Activated T-helper 17 cell treated with anti-CD3 and anti-CD28 coated beads, Interleukin-2, amount 50 U/mL, for 72 hours (primary cell): Measurements from ENCODE around the gene LIPJ. TPM values are rescaled to one million over a fixed set of nuclear protein-coding genes. Genes with fewer than 3 reads are reported as not detected.

Experiments
- ATAC-seq: fragments of 150-1000 bp; cut with Tn5 transposase; replicated peaks from 2 replicates; pipeline ENCODE4 v1.10.0; 2021; ENCODE audit warnings: mild to moderate bottlenecking, moderate library complexity
- H3K27ac Mint-ChIP-seq: one replicate; pipeline ENCODE4 v1.8.0; 2022; ENCODE audit warnings: mixed read lengths
- H3K27me3 Mint-ChIP-seq: one replicate; pipeline ENCODE4 v1.8.0; 2022; ENCODE audit warnings: mixed read lengths
- H3K36me3 Mint-ChIP-seq: one replicate; pipeline ENCODE4 v1.8.0; 2022; ENCODE audit warnings: low read depth, mild to moderate bottlenecking, mixed read lengths
- H3K4me1 Mint-ChIP-seq: one replicate; pipeline ENCODE4 v1.8.0; 2022; ENCODE audit warnings: mixed read lengths
- H3K4me3 Mint-ChIP-seq: one replicate; pipeline ENCODE4 v1.8.0; 2022; ENCODE audit warnings: mild to moderate bottlenecking, mixed read lengths
- H3K9me3 Mint-ChIP-seq: one replicate; pipeline ENCODE4 v1.8.0; 2022; ENCODE audit warnings: mixed read lengths
- total RNA-seq, 2 donors: library from RNA; stranded (reverse); gene quantifications; one replicate each; pipeline ENCODE4 v1.2.3, GENCODE V29; 2022

LIPJ gene
- total RNA-seq, 2 donors from 2014 or later, result not detected

DNA sequence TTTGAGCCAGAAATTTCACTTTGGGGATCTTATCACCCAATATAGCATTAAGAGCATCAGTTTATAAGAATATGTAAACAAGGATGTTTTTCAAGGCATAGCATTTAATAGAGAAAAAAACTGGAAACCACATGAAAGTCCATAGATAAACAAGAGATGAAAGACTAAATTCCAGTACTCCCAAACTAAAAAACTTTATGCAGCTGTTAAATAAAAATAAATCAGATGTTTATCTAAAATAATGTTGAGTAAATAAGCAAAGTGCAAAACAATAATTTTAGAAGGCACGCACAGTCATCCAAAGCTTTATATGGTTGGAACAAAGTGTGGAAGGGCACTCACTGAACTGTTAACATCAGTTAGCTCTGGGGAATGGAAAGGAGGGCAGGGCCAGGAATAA lies 24.4 kb upstream of the LIPJ start:
- no peak for ATAC-seq
- Mint-ChIP-seq H3K9me3 (no peaks in the 10 kb centered on the region), H3K27ac (no peak overlapping the region), H3K4me3 (no peak overlapping the region), H3K36me3 (no peaks in the 10 kb centered on the region), H3K27me3 (no peaks in the 10 kb centered on the region), H3K4me1 (peaks cover 12% of the 10 kb centered on the region)

DNA sequence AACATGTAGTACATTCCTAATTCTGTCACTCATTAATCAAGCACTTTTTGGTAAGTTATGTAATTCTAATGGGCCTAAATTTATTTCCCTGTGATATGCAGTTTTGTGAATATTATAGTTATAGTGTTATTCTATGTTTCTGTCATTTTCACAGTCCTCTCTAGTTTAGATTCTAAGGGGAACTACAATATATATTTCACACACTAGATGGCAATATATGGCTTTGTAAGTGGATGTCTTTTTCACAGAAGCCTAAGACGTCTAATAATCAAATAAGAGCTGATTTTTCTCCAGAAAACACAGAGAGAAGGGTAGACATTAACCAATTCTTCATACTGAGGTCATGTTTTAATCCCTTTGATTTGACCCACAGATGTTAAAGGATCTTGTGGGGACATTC lies 21.5 kb upstream of the LIPJ start:
- Mint-ChIP-seq H3K4me1 (peaks cover 6% of the 10 kb centered on the region), H3K27me3 (no peaks in the 10 kb centered on the region), H3K4me3 (no peak overlapping the region), H3K9me3 (no peaks in the 10 kb centered on the region), H3K36me3 (no peaks in the 10 kb centered on the region), H3K27ac (no peak overlapping the region)
- ATAC-seq, result no peak

DNA sequence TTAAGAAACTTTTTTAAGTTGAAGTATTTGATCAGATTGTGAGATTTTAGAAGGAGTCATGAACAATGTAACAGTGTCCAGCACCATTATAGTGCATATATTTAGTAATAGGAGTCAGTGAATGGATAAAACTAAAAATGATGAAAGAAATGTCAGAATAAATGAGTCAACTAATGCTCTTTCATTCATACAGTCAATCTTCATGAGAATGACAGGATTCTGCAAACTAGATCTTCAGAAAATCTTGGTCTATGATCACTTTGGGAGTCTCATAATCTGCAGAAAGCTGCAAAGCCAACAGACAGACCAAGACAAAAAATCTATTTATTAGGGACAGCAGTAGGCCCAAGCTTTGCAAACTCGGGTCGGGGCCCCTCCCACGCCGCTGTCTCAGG lies 4.2 kb upstream of the LIPJ start:
- no peak for ATAC-seq
- H3K4me3 Mint-ChIP-seq, result peak overlapping the region; percentile 89
- H3K4me1 Mint-ChIP-seq, result peaks cover 5% of the 10 kb centered on the region
- H3K27ac Mint-ChIP-seq, result peak overlapping the region; percentile 92
- no peaks in the 10 kb centered on the region for H3K36me3 Mint-ChIP-seq
- no peaks in the 10 kb centered on the region for H3K27me3 Mint-ChIP-seq
- no peaks in the 10 kb centered on the region for H3K9me3 Mint-ChIP-seq

DNA sequence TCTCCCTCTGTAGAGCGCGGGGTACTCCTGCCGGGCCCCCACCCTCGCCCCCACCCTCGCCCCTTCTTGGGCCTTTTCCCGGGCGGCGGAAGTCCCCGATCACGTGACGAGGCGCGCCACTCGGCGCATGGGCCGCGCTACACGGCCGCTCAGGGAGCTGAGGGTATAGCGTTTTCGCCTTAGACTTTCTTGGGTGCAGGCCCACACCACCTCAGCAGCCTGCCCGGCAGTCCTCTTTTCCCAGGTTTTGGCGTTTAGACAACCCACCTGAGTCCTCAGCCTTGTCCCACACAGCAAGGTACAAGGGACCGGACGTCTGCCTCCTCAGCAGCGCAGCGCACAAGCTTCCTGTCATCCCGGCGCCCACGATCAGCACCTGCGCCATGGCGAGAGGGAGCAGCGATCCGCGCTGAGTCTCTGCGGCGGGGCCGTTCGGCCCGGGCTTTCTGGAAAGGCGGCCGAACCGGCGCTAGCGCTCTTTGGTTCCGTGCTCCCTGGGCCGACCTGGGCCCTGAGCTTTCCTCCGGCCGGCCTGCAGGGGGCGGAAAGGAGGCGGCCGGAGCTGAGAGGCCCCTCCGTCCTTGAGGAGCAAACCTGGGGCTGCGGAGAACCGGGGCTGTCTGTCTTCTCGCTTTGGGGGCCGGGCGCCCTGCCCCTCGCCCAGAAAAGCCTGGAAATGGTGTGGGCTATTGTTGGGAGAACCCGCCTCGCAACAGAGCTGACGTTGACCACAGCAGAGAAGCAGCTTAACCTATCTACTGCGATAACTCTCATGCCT lies 3.6 kb upstream of the LIPJ start, which contains the start of gene RNLS:
Gene RNLS, minus strand, starts transcription at position 513 of the 778 bp plus-strand sequence.
- no peaks in the 10 kb centered on the region for H3K27me3 Mint-ChIP-seq
- H3K4me1 Mint-ChIP-seq, result peaks cover 5% of the 10 kb centered on the region
- H3K27ac Mint-ChIP-seq, result peak within 1 kb of the TSS; percentile 92
- ATAC-seq, result peak; percentile 89
- peak within 1 kb of the TSS; percentile 89 for H3K4me3 Mint-ChIP-seq
- no peaks in the 10 kb centered on the region for H3K36me3 Mint-ChIP-seq
- H3K9me3 Mint-ChIP-seq, result no peaks in the 10 kb centered on the region

DNA sequence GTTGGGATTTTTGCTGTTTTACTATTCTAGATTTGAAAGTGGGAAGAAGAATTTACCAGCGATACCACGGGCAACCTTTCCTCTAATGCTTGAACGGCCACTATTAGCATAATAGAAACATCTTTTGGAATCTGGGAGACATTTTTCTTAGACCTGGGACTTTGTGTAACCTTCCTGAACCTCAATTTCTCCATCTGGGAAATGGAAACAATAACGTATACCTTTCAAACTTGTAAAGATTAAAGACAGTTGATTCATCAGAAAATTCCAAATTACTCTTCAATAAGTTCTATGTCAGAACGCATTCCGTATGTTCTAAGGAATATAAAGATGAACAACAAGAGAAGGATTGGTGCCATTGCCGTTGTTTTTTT lies 3.0 kb upstream of the LIPJ start:
- Mint-ChIP-seq H3K4me1 (peaks cover 5% of the 10 kb centered on the region), H3K4me3 (peak overlapping the region; percentile 89), H3K36me3 (no peaks in the 10 kb centered on the region), H3K27ac (peak overlapping the region; percentile 92), H3K9me3 (no peaks in the 10 kb centered on the region), H3K27me3 (no peaks in the 10 kb centered on the region)
- no peak for ATAC-seq

DNA sequence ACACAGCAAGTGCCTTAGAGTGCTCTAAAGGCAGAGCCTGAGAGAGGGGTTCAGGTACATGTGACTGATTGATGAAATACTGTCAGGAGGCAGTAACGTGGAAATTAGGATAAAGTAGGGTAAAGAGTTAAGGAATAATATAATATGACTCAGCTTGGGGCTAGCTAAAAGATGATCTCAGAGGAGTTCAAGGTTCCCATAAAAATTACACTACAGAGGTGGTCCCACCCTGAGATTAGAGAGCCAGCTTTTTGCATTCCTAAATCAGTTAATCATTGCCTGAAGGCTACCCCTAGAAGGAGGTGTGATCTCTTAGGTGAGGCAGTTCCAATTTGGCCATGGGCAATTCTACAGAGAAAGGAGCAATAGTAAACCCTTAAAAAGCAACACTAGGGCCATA lies 5.8 kb downstream of the LIPJ start:
- no peak for ATAC-seq
- Mint-ChIP-seq H3K36me3 (no peaks in the 10 kb centered on the region), H3K27me3 (peaks cover 4% of the 10 kb centered on the region), H3K4me3 (no peak overlapping the region), H3K4me1 (no peaks in the 10 kb centered on the region), H3K9me3 (no peaks in the 10 kb centered on the region), H3K27ac (no peak overlapping the region)

DNA sequence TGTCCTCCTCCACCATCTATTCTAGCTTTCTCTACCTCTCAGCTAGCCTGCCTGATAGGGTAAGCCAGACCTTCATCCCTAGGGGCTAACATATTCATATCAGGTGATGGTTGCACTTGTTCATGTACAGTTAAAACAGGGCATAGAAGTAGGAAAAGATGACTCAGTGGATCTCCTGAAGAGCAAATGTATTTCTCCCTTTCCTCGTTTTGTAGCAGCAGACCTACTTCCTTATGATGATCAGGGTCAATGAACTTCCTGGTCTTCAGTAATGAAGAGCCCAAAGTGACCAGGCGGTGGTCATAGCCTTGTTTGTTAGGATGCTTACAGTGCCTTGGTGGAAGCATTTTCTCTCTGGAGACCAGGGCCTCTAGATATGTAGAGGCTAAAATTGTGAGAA lies 6.3 kb downstream of the LIPJ start:
- H3K9me3 Mint-ChIP-seq, result no peaks in the 10 kb centered on the region
- no peak for ATAC-seq

DNA sequence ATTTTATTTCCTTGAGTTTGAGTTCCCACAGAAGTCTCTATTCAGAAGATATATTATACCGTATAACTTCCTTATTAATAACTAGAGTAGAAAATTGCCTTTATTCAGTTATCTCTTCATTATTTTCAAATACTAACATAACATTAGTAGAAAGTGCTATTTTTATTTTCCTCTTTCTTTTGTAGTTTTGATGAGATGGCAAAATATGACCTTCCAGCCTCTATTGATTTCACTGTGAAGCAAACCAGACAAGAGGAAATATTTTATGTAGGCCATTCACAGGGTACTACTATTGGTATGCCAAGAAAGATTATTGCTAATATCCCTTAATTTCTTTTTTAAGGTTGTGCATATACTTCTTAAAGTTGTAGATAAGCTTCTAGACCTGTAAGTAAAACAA lies 7.9 kb downstream of the LIPJ start:
- H3K27ac Mint-ChIP-seq, result no peak overlapping the region
- H3K4me3 Mint-ChIP-seq, result no peak overlapping the region
- H3K4me1 Mint-ChIP-seq, result no peaks in the 10 kb centered on the region
- H3K27me3 Mint-ChIP-seq, result peaks cover 4% of the 10 kb centered on the region
- H3K36me3 Mint-ChIP-seq, result no peaks in the 10 kb centered on the region
- H3K9me3 Mint-ChIP-seq, result no peaks in the 10 kb centered on the region
- no peak for ATAC-seq

More for the DNA sequence above, 6.3 kb downstream of the LIPJ start:
- Mint-ChIP-seq H3K4me1 (no peaks in the 10 kb centered on the region), H3K4me3 (no peak overlapping the region), H3K36me3 (no peaks in the 10 kb centered on the region), H3K27me3 (peaks cover 4% of the 10 kb centered on the region), H3K27ac (no peak overlapping the region)

DNA sequence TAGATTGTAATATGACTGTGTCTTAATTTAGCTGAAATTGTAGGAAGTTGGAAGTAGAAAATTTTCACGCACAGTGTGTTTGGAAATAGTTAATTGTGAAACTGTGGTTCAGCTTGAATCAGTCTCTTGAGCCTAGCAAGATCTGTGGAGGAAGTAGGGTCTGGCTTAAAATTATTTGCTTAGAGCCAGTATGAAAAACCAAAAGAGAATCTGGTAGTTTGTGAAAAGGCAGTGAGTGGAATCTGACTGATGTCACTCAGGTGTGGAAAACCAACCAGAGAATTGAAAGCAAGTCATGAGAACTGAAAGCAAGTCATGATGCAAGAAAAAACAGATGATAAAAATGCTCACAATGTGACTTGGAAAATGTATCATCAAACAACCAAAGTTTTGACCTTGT lies 11.5 kb downstream of the LIPJ start:
- H3K36me3 Mint-ChIP-seq, result no peaks in the 10 kb centered on the region
- no peak overlapping the region for H3K27ac Mint-ChIP-seq
- peaks cover 4% of the 10 kb centered on the region for H3K27me3 Mint-ChIP-seq
- H3K9me3 Mint-ChIP-seq, result peaks cover 3% of the 10 kb centered on the region
- no peaks in the 10 kb centered on the region for H3K4me1 Mint-ChIP-seq
- peak; percentile 60 for ATAC-seq
- no peak overlapping the region for H3K4me3 Mint-ChIP-seq

DNA sequence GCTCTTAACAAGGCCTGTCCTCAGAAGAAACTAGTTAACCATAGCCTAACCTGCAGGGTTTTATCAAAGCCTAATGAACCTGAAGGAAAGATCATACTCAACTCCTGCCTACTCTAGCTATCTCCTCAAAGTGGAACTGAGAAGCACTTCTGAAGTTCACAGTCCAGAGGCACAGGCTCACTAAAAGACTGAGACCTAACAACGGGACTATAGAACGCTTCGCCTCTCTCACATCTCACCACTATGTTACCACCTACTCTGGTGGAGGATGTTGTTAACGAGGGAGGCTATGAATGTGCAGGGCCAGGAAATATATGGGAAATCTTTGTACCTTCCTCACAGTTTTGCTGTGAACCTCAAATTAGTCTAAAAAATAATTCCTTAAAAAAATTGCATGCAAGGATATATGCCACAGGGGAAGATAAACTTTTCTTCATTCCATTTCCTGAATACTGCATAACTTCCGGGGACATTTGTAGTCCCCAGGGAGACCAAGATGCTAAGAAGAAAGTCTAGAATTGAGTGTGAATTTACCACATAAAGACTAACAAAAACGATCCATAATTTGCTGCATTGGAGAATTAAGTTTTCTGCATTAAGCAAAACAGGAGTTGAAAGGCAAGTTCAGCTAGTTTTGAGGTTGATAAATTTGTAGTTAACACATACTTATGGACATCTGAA lies 21.6 kb downstream of the LIPJ start:
- H3K27ac Mint-ChIP-seq, result no peak overlapping the region
- H3K4me3 Mint-ChIP-seq, result no peak overlapping the region
- no peaks in the 10 kb centered on the region for H3K4me1 Mint-ChIP-seq
- peaks cover 10% of the 10 kb centered on the region for H3K27me3 Mint-ChIP-seq
- H3K9me3 Mint-ChIP-seq, result no peaks in the 10 kb centered on the region
- H3K36me3 Mint-ChIP-seq, result no peaks in the 10 kb centered on the region
- no peak for ATAC-seq

DNA sequence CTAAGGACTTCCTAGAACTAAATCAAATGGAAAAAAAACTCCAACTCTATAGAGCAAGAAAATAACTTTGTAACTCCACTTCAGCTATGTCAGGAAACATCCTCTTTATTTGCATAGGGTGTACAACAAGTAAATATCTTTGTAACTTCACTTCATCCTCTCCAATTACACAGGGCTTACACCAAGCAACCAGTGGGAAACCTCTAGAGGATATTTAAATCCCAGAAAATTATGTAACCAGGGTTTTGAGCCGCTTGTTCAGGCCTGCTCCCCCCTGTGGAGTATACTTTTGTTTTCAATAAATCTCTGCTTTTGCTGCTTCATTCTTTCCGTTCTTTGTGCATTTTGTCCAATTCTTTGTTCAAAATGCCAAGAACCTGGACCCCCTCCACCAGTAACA lies 22.2 kb downstream of the LIPJ start:
- Mint-ChIP-seq H3K27me3 (peaks cover 10% of the 10 kb centered on the region), H3K9me3 (no peaks in the 10 kb centered on the region), H3K27ac (no peak overlapping the region), H3K36me3 (no peaks in the 10 kb centered on the region), H3K4me3 (no peak overlapping the region), H3K4me1 (no peaks in the 10 kb centered on the region)
- ATAC-seq, result no peak

DNA sequence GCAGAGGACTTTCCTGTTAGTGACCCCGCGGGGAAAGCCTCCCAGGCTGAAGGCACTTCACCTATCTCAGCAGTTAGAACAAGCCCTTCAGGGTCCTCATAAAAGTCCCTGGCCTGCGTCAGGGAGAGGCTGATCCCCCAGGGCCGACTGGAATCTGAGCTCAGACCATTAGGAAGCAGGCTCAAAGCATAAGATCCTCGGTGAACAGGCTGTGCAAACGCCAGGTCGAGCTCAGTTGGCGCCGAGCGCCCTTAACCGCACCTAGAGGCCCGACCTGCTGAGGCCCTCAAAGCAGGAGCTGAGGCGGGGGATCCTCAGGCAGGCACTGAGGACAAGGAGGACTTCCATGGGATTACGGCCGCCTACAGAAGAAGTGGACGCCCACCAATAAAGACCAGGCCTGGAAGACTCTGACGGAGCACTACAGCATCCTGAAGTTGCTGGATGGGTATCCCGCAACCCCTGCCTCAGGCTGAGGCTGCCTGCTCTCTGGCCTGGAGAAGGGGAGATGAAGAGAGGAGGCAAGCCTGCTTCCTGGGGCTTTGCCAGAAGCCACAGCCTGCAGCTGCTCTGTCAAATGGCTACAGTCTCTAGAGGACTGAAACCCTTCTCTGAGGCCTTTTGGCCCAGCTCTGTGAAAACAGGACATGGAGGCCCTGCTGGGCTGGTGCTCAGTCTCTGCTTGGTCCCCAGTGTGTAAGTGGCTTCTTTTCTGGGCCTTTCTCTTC lies 29.9 kb downstream of the LIPJ start:
- no peak overlapping the region for H3K4me3 Mint-ChIP-seq
- H3K9me3 Mint-ChIP-seq, result no peaks in the 10 kb centered on the region
- H3K36me3 Mint-ChIP-seq, result no peaks in the 10 kb centered on the region
- H3K27me3 Mint-ChIP-seq, result no peaks in the 10 kb centered on the region
- ATAC-seq, result no peak
- no peaks in the 10 kb centered on the region for H3K4me1 Mint-ChIP-seq
- H3K27ac Mint-ChIP-seq, result no peak overlapping the region

DNA sequence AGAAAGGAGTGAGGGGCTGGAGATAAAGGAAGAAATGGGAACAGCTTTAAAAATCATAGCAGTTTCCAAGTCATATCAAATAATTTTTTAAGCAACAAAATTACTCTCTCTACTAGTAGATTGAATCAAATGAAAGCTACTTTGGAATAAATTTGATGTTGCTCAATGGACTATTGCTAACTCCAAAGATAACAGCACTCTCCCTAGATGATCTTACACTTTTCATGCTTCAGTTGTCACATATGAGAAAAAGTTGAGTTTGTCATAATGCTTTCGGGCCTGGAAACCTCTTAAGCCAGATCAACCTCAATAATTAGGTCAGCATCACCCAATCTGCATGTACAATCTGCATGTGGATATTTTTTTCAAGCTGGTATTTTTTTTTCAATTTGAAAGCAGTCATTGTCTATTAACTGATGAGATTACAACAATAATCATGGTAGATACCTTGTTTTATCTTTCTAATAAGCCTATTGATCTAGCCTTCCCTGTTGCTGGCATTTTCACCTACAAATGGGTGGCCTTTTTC lies 31.3 kb downstream of the LIPJ start:
- Mint-ChIP-seq H3K36me3 (no peaks in the 10 kb centered on the region), H3K27me3 (no peaks in the 10 kb centered on the region), H3K4me3 (no peak overlapping the region), H3K9me3 (no peaks in the 10 kb centered on the region), H3K4me1 (no peaks in the 10 kb centered on the region), H3K27ac (no peak overlapping the region)
- ATAC-seq, result no peak

DNA sequence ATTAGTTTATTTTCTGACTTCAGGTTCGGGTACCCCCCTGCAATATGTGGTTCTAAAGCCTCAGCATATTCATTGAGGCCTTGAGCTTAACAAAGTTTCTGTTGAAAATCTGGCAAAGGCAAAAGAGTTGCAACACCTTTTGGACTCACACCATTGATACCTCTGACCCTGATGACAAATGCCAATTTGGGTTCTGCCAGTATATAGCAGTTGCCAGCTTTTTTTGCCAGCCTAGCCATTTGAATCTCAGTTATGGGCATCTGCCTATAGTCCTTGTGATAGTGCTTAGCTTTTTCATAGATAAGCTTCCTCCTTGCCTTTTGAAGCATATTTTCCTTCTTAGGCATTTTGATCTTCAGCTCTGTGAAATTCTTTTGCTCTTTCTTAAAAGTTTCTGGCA lies 31.9 kb downstream of the LIPJ start:
- no peaks in the 10 kb centered on the region for H3K4me1 Mint-ChIP-seq
- H3K9me3 Mint-ChIP-seq, result no peaks in the 10 kb centered on the region
- no peaks in the 10 kb centered on the region for H3K27me3 Mint-ChIP-seq
- no peak for ATAC-seq
- H3K27ac Mint-ChIP-seq, result no peak overlapping the region
- no peaks in the 10 kb centered on the region for H3K36me3 Mint-ChIP-seq
- no peak overlapping the region for H3K4me3 Mint-ChIP-seq

DNA sequence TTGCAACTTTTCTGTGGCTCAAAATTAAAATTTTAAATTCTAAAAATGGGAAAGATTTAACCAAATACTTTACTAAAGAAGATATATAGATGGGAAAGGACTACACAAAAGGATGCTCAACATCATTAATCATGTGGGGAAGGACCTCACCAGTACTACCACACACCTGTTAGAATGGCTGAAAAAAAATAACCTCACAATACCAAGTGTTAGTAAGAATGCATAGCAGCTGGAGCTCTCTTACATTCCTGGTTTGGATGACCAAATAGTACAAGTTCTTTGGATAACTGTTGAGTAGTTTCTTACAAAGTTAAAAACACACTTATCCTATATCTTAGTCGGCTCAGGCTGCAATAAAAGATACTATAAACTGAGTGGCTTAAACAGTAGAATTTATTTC lies 33.9 kb downstream of the LIPJ start:
- H3K36me3 Mint-ChIP-seq, result no peaks in the 10 kb centered on the region
- no peak overlapping the region for H3K4me3 Mint-ChIP-seq
- H3K9me3 Mint-ChIP-seq, result no peaks in the 10 kb centered on the region
- H3K27ac Mint-ChIP-seq, result no peak overlapping the region
- ATAC-seq, result no peak
- no peaks in the 10 kb centered on the region for H3K4me1 Mint-ChIP-seq
- no peaks in the 10 kb centered on the region for H3K27me3 Mint-ChIP-seq
